ENCODE measurements around the gene PARD3. TPM values are rescaled to one million over a fixed set of nuclear protein-coding genes. Genes with fewer than 3 reads are reported as not detected.
"Not testable (repeated sequence)": the region's sequence is repeated elsewhere in the genome, so short reads cannot be mapped to it uniquely, and the experiment has no call there.

The PARD3 gene
- total RNA-seq, 1 donor from 2014 or later = 1.7 TPM

DNA sequence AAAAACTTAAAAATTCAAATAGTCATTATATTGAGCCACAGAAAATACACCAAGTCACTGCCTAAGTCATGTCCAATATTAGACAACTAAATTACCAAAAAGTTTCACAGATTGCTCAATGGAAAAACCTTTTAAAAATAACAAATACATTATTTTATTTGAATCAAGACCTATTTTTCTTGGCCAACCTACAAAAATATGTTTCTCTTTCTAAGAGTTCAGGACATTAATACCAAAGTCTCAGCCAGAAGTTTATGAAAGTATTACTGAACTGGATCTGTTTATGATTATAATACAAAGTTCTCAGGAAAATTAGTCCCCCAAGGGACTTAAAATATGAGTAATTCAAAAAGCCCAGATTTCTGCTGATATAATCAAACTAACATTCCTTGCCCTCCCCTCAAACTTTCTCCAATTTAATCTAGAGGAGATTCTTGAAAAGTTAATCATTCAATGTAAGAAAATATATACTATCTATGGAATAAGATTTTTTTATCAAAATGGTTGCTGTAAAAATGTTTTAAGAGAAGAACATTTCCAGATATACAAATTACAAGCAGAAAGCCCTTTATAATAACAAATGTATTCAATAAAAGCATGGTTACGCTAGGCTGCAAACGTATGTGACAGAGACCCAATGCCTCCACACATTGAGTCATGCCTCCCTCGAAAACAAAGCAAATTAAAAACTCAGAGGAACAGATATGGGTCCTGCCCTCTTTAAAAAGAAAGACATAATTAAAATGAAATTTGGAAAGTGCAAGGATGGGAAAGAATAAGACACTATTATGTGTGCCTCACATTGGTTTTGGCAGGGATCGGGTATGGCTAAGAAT lies 381.6 kb downstream of the PARD3 start:
- intact Hi-C loops (cut with micrococcal nuclease) = no loop called here
- no peak for DNase-seq (ENCODE audit: low spot score)
- H3K36me3 Mint-ChIP-seq (ENCODE audit: low read depth) = no peaks in the 10 kb centered on the region
- H3K9me3 Mint-ChIP-seq = no peaks in the 10 kb centered on the region
- H3K27me3 Mint-ChIP-seq (ENCODE audit: insufficient read depth) = peaks cover under 1% of the 10 kb centered on the region
- H3K4me1 Mint-ChIP-seq (ENCODE audit: low read depth) = no peaks in the 10 kb centered on the region
- H3K27ac Mint-ChIP-seq = no peak overlapping the region
- H3K4me3 Mint-ChIP-seq = no peak overlapping the region

DNA sequence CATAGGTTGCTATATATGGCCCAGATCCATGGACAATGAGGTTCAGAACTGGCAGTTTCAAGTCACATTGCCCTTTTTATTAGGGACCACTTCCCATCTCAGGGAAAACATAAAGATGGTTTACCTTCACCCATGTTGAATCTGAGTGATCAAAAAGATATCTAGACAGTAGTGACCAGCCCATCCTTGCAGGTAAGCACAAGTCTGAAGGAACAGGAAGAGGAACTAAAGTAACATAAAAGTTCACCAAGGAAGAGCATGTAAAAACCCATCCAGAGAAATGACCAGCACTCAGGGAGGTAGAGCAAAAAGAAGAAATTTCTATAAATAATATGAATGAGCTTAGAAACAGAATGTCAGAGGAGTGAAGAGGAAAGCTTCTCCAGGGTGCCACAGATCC lies 382.5 kb downstream of the PARD3 start:
- intact Hi-C loops (cut with micrococcal nuclease) = no loop called here
- no peaks in the 10 kb centered on the region for H3K4me1 Mint-ChIP-seq (ENCODE audit: low read depth)
- no peak for DNase-seq (ENCODE audit: low spot score)
- H3K4me3 Mint-ChIP-seq = no peak overlapping the region
- H3K27me3 Mint-ChIP-seq (ENCODE audit: insufficient read depth) = no peaks in the 10 kb centered on the region
- H3K36me3 Mint-ChIP-seq (ENCODE audit: low read depth) = no peaks in the 10 kb centered on the region
- no peak overlapping the region for H3K27ac Mint-ChIP-seq
- no peaks in the 10 kb centered on the region for H3K9me3 Mint-ChIP-seq

DNA sequence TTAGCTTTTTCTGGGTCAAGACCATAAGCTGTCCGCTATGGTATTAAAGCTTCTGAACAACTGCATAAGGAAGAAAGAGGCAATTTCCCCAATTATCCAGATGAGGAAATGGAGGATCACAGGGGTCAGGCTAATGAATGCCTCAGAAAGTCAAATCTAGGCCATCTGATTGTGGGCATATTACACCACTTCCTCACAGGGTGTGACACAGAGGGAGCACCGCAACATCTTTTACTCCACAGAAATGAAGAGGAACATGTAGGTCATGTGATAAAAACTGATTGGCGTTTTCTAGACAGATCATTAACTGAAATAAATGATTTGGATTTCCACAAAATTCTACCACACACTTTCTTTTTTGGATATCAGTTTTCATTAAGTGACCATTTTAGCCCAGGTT lies 384.4 kb downstream of the PARD3 start:
- Mint-ChIP-seq H3K27ac (no peak overlapping the region), H3K4me3 (no peak overlapping the region), H3K36me3 (ENCODE audit: low read depth) (no peaks in the 10 kb centered on the region), H3K27me3 (ENCODE audit: insufficient read depth) (no peaks in the 10 kb centered on the region), H3K4me1 (ENCODE audit: low read depth) (no peaks in the 10 kb centered on the region), H3K9me3 (no peaks in the 10 kb centered on the region)
- intact Hi-C loops (cut with micrococcal nuclease) = no loop called here
- no peak for DNase-seq (ENCODE audit: low spot score)

DNA sequence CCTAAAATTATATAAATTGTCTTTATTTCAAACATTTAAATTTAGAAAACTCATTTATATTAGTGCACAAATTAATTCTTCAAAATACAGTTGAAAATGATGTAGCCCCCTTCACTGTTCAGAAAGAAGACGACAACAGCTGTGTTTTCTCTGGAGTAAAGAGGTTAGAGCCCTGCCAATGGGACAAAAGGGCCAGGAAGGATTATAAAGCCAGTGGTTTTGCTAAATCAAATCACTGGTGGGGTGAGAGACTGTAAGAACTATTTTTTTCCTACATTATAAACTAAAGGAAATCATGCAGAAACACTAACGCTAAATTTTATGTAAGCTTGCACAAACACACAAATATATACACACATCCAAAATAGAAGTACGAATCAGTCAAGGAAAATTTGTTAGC lies 386.6 kb downstream of the PARD3 start:
- no peak overlapping the region for H3K27ac Mint-ChIP-seq
- intact Hi-C loops (cut with micrococcal nuclease) = no loop called here
- no peaks in the 10 kb centered on the region for H3K4me1 Mint-ChIP-seq (ENCODE audit: low read depth)
- H3K36me3 Mint-ChIP-seq (ENCODE audit: low read depth) = no peaks in the 10 kb centered on the region
- H3K9me3 Mint-ChIP-seq = no peaks in the 10 kb centered on the region
- DNase-seq (ENCODE audit: low spot score) = no peak
- no peak overlapping the region for H3K4me3 Mint-ChIP-seq
- H3K27me3 Mint-ChIP-seq (ENCODE audit: insufficient read depth) = peaks cover 4% of the 10 kb centered on the region

DNA sequence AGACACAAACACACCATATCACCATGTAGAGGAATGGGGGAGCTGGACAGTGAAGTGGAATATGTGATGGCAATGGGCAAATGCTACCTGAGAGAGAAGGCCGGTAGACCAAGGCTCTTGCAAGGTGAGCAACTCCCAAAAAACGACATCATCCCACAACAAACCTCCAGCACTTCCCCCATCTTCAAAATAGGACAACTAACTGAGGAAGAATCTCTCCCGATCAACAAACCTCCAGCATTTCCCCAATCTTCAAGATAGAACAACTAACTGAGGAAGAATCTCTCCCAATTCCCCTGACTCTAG lies 387.2 kb downstream of the PARD3 start:
- no peaks in the 10 kb centered on the region for H3K36me3 Mint-ChIP-seq (ENCODE audit: low read depth)
- no peak overlapping the region for H3K27ac Mint-ChIP-seq

DNA sequence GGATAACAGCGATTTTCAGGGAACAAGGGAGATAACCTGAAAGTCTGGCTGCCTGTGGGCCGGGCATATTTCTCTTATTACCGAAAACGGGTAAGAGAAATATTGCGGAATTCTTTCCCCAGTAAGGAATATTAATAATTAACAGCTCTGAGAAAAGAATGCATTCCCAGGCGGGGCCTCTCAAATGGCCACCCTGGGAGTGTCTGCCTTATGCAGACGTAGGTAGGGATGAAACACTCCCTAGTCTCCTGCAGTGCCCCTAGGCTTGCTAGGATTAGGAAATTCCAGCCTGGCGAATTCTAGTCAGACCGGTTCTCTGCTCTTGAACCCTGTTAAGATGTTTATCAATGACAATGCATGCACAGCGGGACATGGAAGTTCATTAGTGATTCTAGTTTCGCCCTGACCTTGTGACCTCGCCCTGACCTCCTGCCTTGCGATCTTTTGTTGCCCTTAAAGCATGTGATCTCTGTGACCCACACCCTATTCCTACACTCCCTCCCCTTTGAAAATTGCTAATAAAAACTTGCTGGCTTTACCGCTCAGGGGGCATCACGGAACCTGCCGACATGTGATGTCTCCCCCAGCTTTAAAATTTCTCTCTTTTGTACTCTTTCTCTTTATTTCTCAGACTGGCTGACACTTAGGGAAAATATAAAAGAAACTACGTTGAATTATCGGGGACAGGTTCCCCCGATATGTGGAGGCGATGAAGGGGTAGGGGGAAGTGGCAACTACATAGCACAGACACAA lies 387.8 kb downstream of the PARD3 start:
- DNase-seq (ENCODE audit: low spot score); H3K36me3 Mint-ChIP-seq (ENCODE audit: low read depth); H3K27ac Mint-ChIP-seq; H3K9me3 Mint-ChIP-seq; H3K27me3 Mint-ChIP-seq (ENCODE audit: insufficient read depth); intact Hi-C loops (cut with micrococcal nuclease); H3K4me1 Mint-ChIP-seq (ENCODE audit: low read depth); H3K4me3 Mint-ChIP-seq: not testable (repeated sequence)

More for the DNA sequence above, 387.2 kb downstream of the PARD3 start:
- Mint-ChIP-seq H3K4me1 (ENCODE audit: low read depth) (no peaks in the 10 kb centered on the region), H3K9me3 (no peaks in the 10 kb centered on the region), H3K4me3 (no peak overlapping the region), H3K27me3 (ENCODE audit: insufficient read depth) (peaks cover 4% of the 10 kb centered on the region)
- DNase-seq (ENCODE audit: low spot score) = no peak
- intact Hi-C loops (cut with micrococcal nuclease) = no loop called here

DNA sequence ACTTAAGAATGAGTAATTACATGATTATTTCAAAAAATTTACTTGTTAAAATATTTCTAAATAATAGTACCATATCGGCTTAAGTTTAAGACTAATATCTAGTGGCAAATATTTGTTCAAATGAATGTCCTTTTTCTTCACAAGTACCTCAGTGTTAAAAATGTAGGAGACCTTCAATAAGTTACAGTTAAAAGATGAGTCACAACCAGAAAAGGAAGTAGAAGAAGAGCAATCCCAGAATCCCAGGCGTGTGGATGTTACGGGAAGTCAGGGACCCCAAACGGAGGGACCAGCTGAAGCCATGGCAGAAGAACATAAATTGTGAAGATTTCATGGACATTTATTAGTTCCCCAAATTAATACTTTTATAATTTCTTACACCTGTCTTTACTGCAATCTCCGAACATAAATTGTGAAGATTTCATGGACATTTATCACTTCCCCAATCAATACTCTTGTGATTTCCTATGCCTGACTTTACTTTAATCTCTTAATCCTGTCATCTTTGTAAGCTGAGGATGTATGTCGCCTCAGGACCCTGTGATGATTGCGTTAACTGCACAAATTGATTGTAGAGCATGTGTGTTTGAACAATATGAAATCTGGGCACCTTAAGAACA lies 388.4 kb downstream of the PARD3 start:
- H3K9me3 Mint-ChIP-seq; intact Hi-C loops (cut with micrococcal nuclease); H3K27me3 Mint-ChIP-seq (ENCODE audit: insufficient read depth); H3K4me3 Mint-ChIP-seq; DNase-seq (ENCODE audit: low spot score); H3K36me3 Mint-ChIP-seq (ENCODE audit: low read depth); H3K27ac Mint-ChIP-seq; H3K4me1 Mint-ChIP-seq (ENCODE audit: low read depth): not testable (repeated sequence)

DNA sequence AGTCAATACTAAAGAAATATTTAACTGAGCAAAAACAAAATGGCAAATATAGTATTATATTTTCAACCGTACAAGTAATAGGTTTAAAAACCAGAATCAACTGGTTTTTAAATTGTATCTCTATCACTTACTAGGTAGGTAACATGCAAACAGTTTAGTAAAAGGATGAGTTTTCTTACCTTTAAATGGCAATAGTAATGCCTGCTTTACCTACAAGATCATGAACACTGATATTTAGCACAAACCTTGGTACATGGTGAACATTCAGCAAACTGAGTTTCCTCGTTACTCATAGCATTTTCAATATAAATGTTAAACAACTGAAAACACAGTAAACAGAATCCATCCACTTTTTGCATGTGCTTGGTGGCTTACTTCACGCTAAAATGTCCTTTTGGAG lies 389.1 kb downstream of the PARD3 start:
- Mint-ChIP-seq H3K27ac (no peak overlapping the region), H3K4me3 (no peak overlapping the region), H3K4me1 (ENCODE audit: low read depth) (no peaks in the 10 kb centered on the region), H3K9me3 (no peaks in the 10 kb centered on the region), H3K36me3 (ENCODE audit: low read depth) (no peaks in the 10 kb centered on the region), H3K27me3 (ENCODE audit: insufficient read depth) (peaks cover 4% of the 10 kb centered on the region)
- intact Hi-C loops (cut with micrococcal nuclease) = no loop called here
- DNase-seq (ENCODE audit: low spot score) = no peak

DNA sequence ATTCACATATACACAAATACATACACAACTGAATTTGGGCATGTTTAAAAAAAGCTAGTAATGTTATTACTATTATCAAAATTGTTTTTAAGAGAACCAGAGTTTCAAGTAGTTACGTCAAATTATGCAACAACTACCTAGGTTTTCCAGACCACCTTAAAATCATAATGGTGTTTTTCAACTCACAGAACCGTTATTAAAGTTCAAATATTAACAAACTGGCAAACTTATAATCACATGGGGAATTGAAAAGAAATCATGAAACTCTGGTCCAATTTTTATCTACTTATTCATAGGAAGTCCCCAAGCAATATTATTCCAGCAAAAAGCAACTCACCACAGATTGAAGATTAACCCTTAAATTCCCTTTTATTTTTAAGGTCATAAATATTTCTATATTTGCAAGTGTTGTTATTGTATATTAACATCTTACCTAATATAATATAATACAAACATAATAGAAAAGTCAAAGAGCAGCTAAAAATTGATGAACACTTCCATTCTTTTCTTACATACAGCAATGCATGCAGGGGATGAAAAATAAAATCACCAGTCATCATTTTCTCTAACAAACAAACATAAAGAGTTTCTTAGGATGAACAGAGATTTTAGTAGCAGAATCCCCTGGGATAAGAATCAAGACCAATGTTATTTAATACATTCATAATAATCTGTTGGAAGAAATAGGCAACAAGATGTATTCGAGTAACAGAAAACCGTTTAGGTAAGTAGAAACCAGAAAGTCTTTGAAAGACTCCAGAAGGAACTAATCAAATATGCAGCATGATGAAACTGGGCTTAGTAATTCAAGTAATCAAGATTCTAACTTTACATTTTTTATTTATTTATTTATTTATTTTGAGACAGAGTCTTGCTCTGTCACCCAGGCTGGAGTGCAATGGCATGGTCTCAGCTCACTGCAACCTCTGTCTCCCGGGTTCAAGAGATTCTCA lies 391.1 kb downstream of the PARD3 start:
- H3K27ac Mint-ChIP-seq = no peak overlapping the region
- no peaks in the 10 kb centered on the region for H3K9me3 Mint-ChIP-seq
- H3K4me1 Mint-ChIP-seq (ENCODE audit: low read depth) = no peaks in the 10 kb centered on the region
- peaks cover 4% of the 10 kb centered on the region for H3K27me3 Mint-ChIP-seq (ENCODE audit: insufficient read depth)
- DNase-seq (ENCODE audit: low spot score) = no peak
- no peaks in the 10 kb centered on the region for H3K36me3 Mint-ChIP-seq (ENCODE audit: low read depth)
- no peak overlapping the region for H3K4me3 Mint-ChIP-seq
- intact Hi-C loops (cut with micrococcal nuclease) = no loop called here

DNA sequence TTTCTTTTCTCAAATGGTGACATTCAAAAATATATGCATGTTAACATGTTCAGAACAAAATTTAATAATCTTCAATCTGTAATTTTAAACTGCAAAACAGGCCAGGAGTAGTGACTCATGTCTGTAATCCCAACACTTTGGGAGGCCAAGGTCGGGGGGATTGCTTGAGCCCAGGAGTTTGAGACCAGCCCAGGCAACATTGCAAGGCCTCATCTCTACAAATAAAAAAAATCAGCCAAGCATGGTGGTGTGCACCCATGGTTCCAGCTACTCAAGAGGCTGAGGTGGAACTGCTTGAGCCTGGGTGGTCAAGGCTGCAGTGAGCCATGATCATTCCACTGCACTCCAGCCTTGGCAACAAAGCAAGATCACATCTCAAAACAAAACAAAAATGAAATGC lies 394.3 kb downstream of the PARD3 start:
- intact Hi-C loops (cut with micrococcal nuclease) = no loop called here
- peaks cover 4% of the 10 kb centered on the region for H3K27me3 Mint-ChIP-seq (ENCODE audit: insufficient read depth)
- no peaks in the 10 kb centered on the region for H3K4me1 Mint-ChIP-seq (ENCODE audit: low read depth)
- no peaks in the 10 kb centered on the region for H3K9me3 Mint-ChIP-seq
- no peak overlapping the region for H3K27ac Mint-ChIP-seq
- DNase-seq (ENCODE audit: low spot score) = no peak
- H3K36me3 Mint-ChIP-seq (ENCODE audit: low read depth) = no peaks in the 10 kb centered on the region
- H3K4me3 Mint-ChIP-seq = no peak overlapping the region

DNA sequence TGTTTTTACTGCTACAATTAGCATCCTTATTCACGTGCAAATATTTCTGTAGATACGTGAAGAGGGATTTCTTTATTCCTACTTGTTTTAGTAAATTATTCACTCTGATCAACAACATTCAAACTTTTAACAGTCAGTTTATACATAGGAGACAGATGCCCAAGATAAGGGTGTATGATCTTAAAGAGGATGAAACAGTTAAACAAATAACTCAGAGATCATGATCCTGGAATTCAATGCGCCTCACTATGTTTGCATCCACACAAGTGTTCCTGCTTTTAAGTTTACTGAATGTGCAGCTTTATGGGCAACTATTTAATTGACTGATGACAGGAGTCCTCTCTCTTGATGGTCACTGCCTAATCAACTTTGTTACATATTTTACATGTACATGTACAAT lies 394.8 kb downstream of the PARD3 start:
- Mint-ChIP-seq H3K27me3 (ENCODE audit: insufficient read depth) (peaks cover 2% of the 10 kb centered on the region), H3K4me1 (ENCODE audit: low read depth) (no peaks in the 10 kb centered on the region), H3K27ac (no peak overlapping the region), H3K4me3 (no peak overlapping the region), H3K36me3 (ENCODE audit: low read depth) (no peaks in the 10 kb centered on the region), H3K9me3 (no peaks in the 10 kb centered on the region)
- intact Hi-C loops (cut with micrococcal nuclease) = no loop called here
- DNase-seq (ENCODE audit: low spot score) = no peak

DNA sequence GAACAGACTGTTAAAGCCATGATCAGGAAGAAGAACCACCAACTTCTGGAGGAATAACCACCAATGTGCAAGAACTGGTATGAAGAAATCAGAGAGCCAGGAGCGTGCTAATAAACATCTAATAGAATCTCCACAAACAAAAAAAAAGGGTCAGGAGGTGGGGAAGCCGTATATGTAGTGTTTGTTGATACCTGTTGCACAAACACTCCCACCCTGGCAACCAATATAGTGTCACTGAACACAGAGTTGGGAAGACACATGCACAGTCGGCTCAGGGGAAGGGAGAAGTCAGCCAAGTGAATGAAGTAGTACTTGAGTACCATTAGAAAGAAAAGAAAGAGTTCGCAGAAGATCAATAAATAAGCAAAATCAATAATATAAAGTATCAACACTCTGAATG lies 400.1 kb downstream of the PARD3 start:
- no peak for DNase-seq (ENCODE audit: low spot score)
- Mint-ChIP-seq H3K9me3 (no peaks in the 10 kb centered on the region), H3K4me1 (ENCODE audit: low read depth) (no peaks in the 10 kb centered on the region), H3K4me3 (no peak overlapping the region), H3K27ac (no peak overlapping the region), H3K27me3 (ENCODE audit: insufficient read depth) (no peaks in the 10 kb centered on the region), H3K36me3 (ENCODE audit: low read depth) (no peaks in the 10 kb centered on the region)
- intact Hi-C loops (cut with micrococcal nuclease) = no loop called here

Measured in activated T-helper 1 cell treated with anti-CD3 and anti-CD28 coated beads, Interleukin-12 subunit alpha, Interleukin-12 subunit beta, Interleukin-2, Interleukin-4 antibody, amounts not matched to agents 30 ng/mL and 10 ng/mL and 1 ng/mL, durations not matched to agents 14 hours and 24 hours and 36 hours (primary cell).